Measurements from ENCODE around the gene LHPP.
A peak's percentile ranks its signal among the peaks of the same experiment; 100 is the strongest.

DNA sequence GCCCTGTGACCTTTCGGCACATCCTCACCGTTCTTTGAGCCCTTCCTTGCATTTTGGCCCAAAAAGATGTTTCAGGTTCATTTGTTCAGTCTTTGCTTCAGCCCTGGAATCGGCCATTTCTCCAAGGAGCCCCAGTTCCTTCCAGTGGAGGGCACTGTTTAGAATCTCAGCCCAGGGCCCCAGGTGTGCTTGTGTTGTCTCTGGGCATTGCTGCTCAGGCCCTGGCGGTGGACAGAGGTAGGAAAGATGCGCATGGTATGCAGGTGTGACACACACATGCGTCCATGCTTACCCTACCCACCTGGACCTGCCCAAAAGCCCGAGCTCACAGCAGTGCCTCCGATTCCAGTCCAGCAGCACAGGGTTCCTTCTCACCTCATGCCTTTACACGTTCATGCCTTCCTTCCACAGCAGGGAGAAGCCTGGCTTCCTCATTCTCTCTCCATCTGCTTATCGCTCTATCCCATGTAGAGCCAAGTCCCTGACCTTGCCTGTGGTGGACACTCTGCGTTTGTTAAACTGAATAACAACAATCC lies 70.6 kb downstream of the LHPP start:
- TF ChIP-seq EZH2 (IDR thresholded peaks at IDR 0.05; ENCODE audit: borderline replicate concordance, control insufficient read depth, low read depth, low read length) (no peak), POLR2AphosphoS2 (IDR thresholded peaks at IDR 0.05; ENCODE audit: low read depth, low read length) (no peak), GATAD2B (conservative IDR thresholded peaks at IDR 0.05; ENCODE audit: low read depth) (no peak), SRF (IDR thresholded peaks at IDR 0.05; ENCODE audit: low read depth in 2 of 2, low read length in 2 of 2) (no peak), POLR2AphosphoS5 (IDR thresholded peaks at IDR 0.05; ENCODE audit: low read length) (no peak), SIN3A (IDR thresholded peaks at IDR 0.05; ENCODE audit: low read depth, low read length) (no peak), TAF1 (IDR thresholded peaks at IDR 0.05; ENCODE audit: borderline replicate concordance, low read depth, low read length) (no peak), ZNF274 (IDR thresholded peaks at IDR 0.05; ENCODE audit: insufficient read depth, insufficient read length) (no peak)
- TF ChIP-seq, protein P1, sequence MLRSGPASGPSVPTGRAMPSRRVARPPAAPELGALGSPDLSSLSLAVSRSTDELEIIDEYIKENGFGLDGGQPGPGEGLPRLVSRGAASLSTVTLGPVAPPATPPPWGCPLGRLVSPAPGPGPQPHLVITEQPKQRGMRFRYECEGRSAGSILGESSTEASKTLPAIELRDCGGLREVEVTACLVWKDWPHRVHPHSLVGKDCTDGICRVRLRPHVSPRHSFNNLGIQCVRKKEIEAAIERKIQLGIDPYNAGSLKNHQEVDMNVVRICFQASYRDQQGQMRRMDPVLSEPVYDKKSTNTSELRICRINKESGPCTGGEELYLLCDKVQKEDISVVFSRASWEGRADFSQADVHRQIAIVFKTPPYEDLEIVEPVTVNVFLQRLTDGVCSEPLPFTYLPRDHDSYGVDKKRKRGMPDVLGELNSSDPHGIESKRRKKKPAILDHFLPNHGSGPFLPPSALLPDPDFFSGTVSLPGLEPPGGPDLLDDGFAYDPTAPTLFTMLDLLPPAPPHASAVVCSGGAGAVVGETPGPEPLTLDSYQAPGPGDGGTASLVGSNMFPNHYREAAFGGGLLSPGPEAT (IDR thresholded peaks at IDR 0.05; ENCODE audit: low read depth): no peak
- TF ChIP-seq, protein P2, sequence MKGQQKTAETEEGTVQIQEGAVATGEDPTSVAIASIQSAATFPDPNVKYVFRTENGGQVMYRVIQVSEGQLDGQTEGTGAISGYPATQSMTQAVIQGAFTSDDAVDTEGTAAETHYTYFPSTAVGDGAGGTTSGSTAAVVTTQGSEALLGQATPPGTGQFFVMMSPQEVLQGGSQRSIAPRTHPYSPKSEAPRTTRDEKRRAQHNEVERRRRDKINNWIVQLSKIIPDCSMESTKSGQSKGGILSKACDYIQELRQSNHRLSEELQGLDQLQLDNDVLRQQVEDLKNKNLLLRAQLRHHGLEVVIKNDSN (IDR thresholded peaks at IDR 0.05; ENCODE audit: borderline replicate concordance, extremely low read length, insufficient read depth, low read depth, low read length): no peak
- TF ChIP-seq, protein P3, sequence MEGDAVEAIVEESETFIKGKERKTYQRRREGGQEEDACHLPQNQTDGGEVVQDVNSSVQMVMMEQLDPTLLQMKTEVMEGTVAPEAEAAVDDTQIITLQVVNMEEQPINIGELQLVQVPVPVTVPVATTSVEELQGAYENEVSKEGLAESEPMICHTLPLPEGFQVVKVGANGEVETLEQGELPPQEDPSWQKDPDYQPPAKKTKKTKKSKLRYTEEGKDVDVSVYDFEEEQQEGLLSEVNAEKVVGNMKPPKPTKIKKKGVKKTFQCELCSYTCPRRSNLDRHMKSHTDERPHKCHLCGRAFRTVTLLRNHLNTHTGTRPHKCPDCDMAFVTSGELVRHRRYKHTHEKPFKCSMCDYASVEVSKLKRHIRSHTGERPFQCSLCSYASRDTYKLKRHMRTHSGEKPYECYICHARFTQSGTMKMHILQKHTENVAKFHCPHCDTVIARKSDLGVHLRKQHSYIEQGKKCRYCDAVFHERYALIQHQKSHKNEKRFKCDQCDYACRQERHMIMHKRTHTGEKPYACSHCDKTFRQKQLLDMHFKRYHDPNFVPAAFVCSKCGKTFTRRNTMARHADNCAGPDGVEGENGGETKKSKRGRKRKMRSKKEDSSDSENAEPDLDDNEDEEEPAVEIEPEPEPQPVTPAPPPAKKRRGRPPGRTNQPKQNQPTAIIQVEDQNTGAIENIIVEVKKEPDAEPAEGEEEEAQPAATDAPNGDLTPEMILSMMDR (IDR thresholded peaks at IDR 0.05 in 2 of 3, conservative IDR thresholded peaks at IDR 0.05 in 1 of 3; ENCODE audit: control insufficient read depth in 2 of 3, extremely low read depth in 1 of 3, insufficient read depth in 1 of 3, low read depth in 3 of 3, low read length in 3 of 3): peak; percentile 28 to 38 (median 37); a peak in 3 of 6 replicates
